GM19099 (cell line): ENCODE data around the gene GARNL3.

Experiments used
- POLR2A ChIP-seq: IDR thresholded peaks from 3 replicates; pipeline ENCODE4 v1.6.1; 2011; ENCODE audit warnings: low read depth; ENCODE audit not compliant: insufficient read length; ENCODE audit errors: extremely low read depth

The GARNL3 gene

DNA sequence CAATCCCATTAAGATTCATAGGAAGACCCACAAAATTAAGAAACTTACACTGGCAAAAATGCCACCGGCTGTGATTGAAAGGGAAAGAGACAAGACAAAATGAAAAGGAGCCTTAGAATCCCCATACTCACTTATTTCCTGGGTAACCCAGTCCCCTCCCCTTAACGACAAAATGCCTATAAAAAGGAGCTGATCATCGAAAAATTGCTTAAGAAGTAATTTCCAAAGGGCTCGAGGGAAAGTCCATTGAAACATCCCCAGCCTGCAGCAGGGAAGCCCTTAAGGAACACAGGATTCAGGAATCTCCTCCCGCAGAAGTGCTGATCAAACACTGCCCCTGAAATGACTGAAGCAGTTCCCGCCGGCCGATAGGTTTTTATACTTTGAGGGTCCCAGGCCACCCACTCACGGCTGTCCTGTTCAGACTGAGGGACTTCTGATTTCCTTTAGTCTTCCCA, 158.9 kb downstream of the GARNL3 start:
- TF ChIP-seq POLR2A = no peak

DNA sequence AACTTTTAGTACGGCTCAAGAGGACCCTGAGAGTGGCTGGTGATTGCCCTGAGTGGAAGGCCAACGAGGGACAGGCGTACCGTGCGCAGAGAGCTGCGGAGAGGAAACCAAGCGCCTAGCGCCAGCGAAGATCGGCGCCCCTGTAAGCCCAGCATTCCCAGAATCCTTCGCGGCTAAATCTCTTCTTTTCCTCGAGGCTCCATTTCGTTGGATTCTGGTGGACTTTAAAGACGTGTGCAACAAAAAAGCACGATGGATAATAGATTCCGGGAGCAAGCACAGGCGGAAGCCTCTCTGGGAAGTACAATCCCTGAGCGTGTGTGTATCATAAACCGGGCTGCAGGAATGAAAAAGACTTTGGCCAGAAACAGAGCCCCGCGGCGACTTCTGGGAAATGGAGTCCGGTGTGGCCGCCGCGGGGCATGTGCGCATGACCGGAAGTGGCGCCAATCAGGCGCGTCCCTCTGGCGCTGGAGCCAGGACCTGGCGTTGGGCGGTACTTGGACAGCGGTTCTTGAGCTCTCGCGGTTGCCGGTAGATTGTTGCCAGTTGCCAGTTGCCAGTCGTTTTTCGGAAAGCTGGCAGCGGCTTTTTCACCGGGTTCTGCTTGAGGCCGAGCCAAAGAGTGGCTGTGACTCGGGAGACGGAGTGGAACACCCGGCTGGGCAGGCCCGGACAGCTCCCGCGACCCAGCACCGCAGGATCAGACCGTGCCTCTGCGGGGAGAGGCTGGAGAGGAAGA, 159.5 kb downstream of the GARNL3 start, which contains the start of gene ZNF79:
TSS of gene ZNF79 (plus strand) at position 449 of the 742 bp plus-strand sequence. CDS start 406 bp downstream, outside the sequence.
- TF ChIP-seq POLR2A = peak; percentile 75

DNA sequence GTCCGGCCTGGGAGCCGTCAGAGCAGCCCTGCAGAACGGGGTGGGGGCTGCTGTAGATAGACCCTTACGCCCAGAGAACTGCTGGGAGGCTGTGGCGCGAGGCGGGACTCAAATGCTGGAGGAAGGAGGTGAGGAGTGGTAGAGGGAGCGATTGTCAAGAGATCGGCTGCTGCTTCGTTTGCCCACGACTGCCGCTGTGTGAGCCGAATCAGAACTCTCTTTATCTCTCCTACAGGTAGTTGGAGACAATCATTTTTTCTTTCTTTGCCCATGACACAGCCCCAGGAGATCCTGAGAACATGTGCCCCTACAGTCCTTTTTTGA, 160.1 kb downstream of the GARNL3 start:
- no peak for TF ChIP-seq POLR2A

DNA sequence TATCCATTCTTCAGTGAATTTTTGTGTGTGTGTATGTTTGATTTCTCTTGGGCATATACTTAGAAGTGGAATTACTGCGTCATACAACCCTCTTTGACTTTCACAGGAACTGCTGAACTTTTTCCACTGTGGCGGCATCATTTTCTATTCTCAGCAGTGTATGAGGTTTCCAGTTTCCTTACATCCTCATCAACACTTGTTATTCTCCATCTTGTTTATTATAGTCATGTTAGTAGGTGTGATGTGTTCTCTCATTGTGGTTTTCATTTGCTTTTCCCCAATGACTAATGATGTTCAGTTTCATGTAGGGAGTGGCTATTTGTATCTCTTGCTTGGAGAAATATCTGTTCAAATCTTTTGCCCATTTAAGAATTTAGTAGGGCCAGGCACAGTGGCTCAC, 162.2 kb downstream of the GARNL3 start:
- no peak for TF ChIP-seq POLR2A

DNA sequence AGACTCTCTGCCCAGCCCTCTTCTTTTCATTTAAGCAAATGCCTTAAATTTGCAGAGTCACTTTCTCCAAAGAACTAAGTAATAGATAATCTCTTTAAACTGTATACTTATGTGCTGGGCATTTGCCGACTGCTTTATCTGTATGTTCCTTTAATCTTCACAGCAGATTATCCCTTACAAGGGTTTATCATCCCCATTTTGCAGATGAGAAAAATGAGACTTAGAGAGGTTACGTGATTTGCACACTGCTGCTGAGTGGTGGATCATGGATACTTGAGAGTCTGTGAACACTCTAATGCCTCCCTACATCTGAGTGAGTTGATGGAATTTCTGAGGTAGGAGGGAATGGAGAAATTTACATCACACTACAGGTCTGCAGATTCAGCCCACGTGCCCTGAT, 163.8 kb downstream of the GARNL3 start:
- no peak for TF ChIP-seq POLR2A

DNA sequence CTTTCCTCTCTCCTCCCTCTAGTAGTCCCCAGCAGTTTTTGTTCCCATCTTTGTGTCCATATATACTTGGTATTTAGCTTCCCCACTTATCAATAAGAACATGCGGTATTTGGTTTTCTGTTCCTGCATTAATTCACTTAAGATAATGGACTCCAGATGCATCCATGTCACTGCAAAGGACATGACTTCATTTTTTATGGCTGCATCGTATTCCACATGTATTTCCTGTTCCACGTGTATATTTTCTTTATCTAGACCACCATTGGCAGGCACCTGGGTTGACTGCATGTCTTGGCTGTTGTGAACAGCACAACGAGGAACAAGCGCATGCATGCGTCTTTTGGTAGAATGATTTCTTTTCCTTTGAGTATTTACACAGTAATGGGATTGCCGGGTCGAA, 165.8 kb downstream of the GARNL3 start:
- TF ChIP-seq POLR2A = no peak

DNA sequence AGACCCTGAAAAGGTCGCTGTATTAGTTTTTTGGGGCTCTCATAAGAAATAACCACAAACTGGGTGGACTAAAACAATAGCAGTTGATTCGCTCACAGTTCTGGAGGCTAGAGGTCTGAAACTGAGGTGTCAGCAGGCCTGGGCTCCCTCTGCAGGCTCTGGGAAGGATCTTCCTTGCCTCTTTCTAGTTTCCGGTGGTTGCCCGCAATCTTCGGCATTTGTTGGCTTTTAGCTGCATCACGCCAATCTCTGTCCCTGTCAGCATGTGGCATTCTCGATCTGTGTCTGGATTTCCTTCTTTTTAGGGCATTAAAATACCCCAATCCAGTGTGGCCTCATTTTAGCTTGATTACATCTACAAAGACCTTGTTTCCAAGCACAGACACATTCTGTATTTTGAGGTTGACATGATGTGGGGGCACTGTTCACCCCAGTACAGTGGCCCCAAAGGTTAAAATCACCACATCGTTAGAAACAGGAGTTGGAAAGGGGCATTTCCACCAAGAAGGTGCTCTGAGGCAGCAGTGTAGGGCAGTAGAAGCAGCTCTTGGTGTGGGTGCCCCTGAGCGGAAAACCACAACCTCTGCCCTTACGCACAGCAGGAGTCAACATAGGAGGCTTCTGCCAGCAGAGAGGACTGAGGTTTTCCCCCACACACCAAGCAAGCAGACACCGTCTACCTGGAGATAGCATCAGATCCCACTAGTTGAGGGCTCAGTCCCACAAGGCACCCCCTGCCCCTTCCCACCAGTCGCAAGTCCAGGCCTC, 173.1 kb downstream of the GARNL3 start:
- no peak for TF ChIP-seq POLR2A

DNA sequence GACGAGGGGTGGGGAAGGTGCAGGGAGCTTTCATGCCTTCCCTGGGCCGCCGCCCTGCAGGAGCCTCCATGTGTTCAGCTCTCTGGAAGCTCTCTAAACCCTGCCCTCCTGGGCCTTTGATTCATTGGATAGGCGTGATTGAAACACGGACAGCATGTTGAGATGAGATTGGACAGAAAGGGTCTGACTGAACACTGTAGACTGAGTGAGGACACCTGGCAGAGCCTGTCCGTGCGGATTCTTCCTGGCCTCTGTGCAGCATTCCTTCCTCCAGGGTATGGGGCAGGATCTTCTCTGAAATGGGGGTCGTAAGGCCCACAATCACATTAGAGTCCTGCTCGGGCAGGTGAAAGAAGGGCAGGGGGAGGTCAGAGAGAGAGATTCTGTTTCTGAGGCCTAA, 173.8 kb downstream of the GARNL3 start:
- no peak for TF ChIP-seq POLR2A
